HG02763 (cell line): ENCODE data around the gene TMC1.

Experiments
- ATAC-seq: cut with Tn5 transposase; IDR thresholded peaks from one replicate; pipeline ENCODE4 v1.9.1; 2021; ENCODE audit warnings: mild to moderate bottlenecking, moderate library complexity; ENCODE audit not compliant: unreplicated experiment

TMC1 gene

DNA sequence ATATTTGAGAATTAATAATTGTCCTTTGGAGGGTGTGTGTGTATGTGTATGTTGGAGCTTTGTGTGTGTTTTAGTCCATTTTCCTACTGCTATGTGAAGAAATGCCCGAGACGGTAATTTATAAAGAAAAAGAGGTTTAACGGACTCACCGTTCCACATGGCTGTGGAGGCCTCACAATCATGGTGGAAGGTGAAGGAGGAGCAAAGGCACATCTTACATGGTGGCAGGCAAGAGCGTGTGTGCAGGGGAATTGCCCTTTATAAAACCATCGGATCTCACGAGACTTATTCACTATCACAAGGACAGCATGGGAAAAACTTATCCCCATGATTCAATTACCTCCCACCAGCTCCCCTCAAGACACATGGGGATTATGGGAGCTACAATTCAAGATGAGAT is 44.1 kb downstream of the TMC1 start:
- no peak for ATAC-seq

DNA sequence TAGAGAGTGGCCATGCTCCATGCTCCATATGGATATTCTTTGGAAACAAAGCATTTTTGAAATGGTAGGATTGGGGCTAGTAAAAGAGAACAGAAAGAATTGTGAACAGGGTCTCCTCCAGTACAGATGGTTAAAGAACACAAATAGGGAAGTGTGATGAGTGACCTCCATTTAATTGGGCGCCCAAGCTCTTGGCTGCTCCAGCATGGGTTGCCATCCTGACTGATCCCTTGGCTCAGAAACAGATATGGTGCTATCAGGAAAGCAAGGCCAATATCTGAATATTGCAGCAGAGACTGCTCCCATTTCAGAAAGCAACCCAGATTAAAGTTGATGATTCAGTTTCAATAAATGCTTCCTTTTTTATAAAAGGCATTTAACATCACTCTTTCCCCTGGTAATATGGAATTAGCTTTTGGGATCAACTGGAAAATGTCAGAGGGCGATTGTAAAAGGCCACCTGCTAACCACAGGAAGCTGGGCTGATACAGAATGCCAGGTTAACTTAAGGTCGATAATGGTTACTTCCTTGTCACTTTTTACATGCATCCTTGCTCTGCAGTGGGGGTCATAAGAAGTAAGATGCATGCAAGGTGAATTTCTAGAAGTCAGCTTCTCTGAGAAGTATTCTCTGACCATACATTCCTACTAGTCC is 52.9 kb downstream of the TMC1 start:
- ATAC-seq: no peak

DNA sequence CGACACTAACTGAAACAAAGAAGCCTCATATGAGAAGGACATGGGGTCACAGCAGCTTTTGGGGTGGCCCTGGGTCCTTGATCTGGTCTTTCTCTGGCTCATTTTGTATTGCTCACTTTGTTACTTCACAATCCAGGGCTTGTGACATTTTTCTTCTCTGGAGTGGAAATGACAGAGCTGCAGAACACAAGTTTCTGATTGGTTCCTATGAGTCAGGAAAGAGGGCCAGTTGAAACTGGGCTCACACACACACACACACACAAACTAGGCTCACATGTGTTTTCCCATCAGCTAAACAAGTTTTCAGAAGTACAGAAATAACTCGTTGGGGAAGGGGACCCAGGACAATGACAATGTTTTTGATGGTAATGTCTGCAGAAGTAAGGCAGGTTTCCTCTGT is 54.3 kb downstream of the TMC1 start:
- ATAC-seq: no peak

- ATAC-seq: no peak
Observed at GRCh38 chr9:72576087-72576486, 54.7 kb downstream of the TMC1 start.

DNA sequence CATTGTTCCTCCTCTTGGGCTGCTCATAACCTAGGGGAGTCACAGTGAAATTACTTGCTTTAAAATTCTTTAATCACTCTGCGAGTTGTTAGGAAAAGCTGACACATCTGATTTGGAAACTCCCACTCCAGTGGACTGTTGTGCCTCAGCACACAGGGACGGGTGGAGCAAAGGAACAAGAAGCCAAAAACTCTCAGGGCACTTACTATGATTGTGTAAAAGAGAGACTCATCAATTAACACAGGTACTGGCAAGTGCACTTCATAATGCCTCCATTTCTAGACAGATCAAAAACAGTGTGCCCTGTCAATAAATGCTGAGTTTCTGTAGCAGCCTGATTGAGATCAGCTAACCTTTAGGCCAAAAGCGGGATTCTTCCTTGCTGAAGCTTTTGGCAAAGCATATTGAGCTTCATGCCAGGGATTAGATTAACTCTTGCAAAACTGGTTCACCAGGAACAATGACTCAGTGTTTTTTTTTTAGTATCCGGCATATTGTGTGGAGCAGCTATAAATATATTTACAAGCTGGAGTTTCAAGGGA is 55.9 kb downstream of the TMC1 start:
- ATAC-seq: no peak

DNA sequence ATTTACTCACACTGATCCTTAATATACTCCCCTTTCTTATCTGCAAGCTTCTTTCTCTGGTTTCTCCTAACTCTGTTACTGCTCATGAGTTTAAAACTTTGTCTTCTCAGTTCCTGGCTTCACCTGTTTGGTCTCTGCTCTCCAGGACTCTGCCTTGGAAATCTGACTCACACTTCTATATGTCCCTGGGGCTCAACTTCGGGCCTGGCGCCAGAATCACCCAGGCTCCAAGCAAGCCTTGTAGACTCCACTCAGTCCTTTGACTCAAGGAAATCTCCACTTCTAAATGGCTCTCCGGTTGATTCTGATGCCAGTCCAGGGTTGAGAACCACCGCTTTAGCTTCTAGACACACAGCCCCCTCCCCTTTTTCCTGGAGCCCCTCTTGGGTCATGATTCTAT is 57.8 kb downstream of the TMC1 start:
- ATAC-seq: no peak

GRCh38 chr9:72579880-72580550 is 58.6 kb downstream of the TMC1 start:
- no peak for ATAC-seq

DNA sequence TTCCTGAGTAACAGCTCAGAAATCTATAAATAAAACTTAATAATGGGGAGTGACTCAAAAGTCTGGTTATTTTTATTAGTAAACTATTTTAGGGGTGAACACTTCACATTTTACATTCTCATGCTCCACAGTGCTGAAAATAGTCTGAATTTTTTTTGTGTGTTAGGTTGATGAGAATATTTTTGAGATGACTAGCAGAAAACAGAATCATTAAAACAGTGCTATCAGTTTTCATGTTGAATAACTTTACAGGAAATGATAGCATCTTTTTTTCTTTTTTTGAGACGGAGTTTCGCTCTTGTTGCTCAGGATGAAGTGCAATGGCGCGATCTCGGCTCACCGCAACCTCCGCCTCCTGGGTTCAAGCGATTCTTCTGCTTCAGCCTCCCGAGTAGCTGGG is 60.3 kb downstream of the TMC1 start:
- ATAC-seq: no peak

- no peak for ATAC-seq
Observed at GRCh38 chr9:72583370-72583769, 62.0 kb downstream of the TMC1 start.

DNA sequence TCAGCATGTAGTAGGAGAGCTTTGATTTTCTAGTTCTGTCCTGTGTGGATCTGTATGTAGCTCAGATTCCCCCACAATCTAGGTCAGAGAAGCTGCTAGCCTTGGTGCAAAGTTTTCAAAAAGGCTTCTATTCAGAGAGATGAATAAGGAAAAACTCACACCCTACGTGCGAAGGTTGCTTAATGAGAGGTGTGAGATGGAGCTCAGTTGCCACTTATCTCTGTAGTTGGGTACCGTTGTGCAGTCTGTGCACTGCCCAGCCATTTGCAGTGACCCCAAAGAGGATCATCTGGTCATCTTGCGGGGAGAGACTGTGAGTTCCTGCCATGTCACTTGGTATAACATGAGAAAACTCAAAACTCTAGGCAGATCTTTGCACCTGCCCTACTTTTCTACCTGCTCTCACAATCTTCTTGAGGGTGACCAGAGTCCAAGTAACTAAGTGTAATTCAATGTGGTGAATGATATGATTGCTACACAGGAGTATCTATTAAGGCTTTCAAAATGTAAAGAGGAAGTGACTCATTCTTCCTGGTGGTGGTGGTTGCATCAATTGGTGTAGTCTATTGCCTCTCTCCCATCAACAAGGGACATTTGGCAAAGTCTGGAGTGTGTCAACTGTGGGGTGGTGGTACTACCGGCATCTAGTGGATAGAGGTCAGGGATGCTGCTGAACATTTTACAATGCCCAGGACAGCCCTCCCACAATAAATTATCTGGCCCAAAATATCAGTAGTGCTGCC is 65.2 kb downstream of the TMC1 start:
- ATAC-seq: no peak

GRCh38 chr9:72588336-72588735 is 66.9 kb downstream of the TMC1 start:
- no peak for ATAC-seq

DNA sequence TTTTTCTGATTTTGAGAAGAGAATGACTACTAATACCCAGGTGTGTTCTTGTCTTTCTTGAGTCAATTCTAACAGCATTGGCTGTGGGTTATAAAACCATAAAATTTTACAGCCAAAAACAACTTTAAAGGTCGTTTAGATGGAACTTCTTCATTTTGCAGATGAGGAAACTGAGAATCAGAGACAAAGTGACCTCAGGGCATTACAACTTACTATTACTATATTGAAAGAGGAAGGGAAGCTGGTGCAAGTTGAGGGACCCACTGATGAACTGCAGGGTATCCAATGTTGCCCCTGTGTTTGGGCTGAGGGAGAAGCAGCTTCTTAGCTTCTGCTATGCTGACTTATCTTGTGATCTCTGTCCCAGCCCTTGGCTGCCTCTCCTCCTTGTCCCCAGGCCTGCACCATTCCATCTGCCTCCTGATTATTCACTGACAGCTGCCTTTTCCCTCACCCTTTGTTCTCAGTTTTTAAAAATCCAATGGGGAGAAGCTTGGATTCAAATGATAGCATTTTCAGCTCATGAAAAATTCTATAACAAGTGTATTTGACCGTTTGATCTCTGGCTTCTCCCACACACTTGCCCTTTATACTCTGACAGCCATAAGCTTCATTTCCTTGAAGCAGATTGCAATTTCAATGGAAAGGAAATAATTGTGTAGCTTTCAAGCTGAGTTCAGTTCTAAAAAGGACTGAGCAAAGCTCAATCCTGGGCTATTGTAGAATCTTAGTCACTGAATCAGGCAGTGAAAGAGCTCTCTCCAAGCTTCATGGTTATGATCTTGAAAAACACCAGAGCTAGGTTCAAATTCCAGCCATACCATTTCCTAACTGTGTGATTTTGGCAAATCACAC is 68.5 kb downstream of the TMC1 start:
- ATAC-seq: no peak

DNA sequence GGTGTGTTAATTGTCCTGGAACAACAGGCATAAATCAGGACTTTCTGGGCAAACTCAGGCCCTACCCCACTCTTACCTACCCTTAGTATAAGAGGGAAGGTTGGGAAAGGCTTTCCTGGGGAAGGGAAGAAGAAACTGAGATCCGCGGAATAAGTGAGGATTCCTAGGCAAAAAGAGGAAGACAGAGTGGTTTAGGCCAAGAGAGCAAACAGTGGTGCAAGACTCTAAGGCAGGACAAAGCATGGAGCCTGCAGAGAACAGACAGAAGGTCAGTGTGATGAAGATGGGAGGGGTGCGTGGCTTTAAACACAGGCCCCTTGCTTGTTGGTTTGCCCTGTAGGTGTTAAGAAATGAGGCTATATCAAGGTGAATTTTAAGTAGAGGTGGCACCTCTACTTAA is 69.4 kb downstream of the TMC1 start:
- ATAC-seq: no peak

GRCh38 chr9:72592502-72593403 is 71.3 kb downstream of the TMC1 start:
- peak; percentile 74 for ATAC-seq

DNA sequence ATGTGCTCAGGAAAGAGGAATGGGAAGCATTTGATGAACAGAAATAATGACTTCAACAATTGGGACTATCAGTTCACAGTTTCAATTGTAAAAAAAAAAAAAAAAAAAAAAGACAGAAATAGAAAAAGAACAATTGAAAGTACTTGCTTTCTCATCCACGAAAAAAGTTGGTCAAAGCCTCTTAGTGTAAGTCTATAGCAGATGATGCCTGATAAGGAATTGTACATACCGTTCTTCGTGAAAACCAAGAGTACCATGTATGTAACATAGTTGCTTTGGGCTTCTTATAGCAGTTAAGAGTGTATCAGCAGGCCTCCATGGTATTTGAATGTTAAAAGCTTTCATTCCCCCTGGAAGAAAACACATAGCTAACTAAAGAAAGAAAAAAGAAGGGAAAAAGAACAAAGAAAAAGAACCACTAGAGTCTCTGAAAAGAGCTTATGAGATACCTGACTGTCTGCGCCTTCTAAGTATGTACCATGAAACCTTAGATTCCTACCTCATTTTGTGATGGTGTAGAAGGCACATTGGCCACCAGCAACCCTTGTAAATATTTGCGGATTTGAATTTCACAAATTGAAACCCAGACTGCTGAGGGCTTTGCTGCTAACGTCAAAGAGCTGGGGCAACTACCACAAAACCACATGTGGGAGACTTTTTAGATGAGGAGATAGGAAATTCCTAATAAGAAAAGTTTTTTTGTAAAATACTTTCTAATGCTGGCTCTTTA is 75.2 kb downstream of the TMC1 start:
- no peak for ATAC-seq

DNA sequence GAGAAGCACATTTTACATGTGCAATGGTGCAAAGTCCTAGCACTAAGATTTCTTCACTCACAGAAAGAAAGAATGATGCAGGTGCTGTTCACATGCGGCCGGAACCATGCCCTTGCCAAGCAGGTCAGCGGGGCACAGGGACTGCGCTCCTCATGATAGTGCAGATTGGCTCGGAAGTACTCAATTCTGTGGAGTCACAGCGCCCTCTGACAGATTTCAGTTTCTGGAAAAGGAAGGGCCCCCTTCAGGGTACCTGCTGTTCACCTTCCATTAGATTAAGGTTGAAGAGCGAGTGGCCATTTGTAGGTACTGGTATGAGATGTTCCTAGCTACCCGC is 75.7 kb downstream of the TMC1 start:
- ATAC-seq: no peak

GRCh38 chr9:72597601-72598000 is 76.2 kb downstream of the TMC1 start:
- no peak for ATAC-seq

GRCh38 chr9:72598639-72599038 is 77.2 kb downstream of the TMC1 start:
- no peak for ATAC-seq

GRCh38 chr9:72599874-72600534 is 78.6 kb downstream of the TMC1 start:
- no peak for ATAC-seq
